Transverse colon (tissue), 4 donors: ENCODE results near the gene RABGGTA. TPM values are rescaled to one million over a fixed set of nuclear protein-coding genes. Genes with fewer than 3 reads are reported as not detected.

Experiments
- DNase-seq: peaks from one replicate; pipeline ENCODE4 v3.0.0-alpha.2; 2019
- H3K27ac ChIP-seq, 4 donors: fragments of 200-600 bp; sonication (generic); 2 replicates each; pipeline ENCODE4 v1.5.1; 2016 to 2018; ENCODE audit warnings: inconsistent platforms in 4 of 4
- H3K27me3 ChIP-seq: fragments of 200-600 bp; sonication (generic); 2 replicates; pipeline ENCODE4 v1.5.1; 2017; ENCODE audit warnings: inconsistent platforms
- H3K36me3 ChIP-seq, 4 donors: fragments of 200-600 bp; sonication (generic); 2 replicates each; pipeline ENCODE4 v1.5.1; 2017 to 2019; ENCODE audit warnings: inconsistent platforms in 4 of 4
- H3K4me1 ChIP-seq, 4 donors: fragments of 200-600 bp; sonication (generic); 2 replicates each; pipeline ENCODE4 v1.5.1; 2017 to 2020; ENCODE audit warnings: inconsistent platforms in 4 of 4
- H3K4me3 ChIP-seq, 4 donors: fragments of 200-600 bp; sonication (generic); 1 replicate in 1 of 4; 2 replicates in 3 of 4; pipeline versions ENCODE4 v1.5.1 to v1.6.1; 2017 to 2019; ENCODE audit warnings: inconsistent platforms in 4 of 4
- H3K9me3 ChIP-seq, 2 donors: fragments of 200-600 bp; sonication (generic); 2 replicates each; pipeline ENCODE4 v1.5.1; 2017 to 2019; ENCODE audit warnings: inconsistent platforms in 2 of 2
- EP300 ChIP-seq: sonication (generic); formaldehyde crosslinking; IDR thresholded peaks from one replicate; pipeline ENCODE4 v1.6.1; 2017; ENCODE audit warnings: antibody characterized with exemption, low read depth
- POLR2A ChIP-seq: fragments of 450-650 bp; IDR thresholded peaks from one replicate; pipeline ENCODE4 v1.6.1; 2016; ENCODE audit warnings: antibody characterized with exemption, mild to moderate bottlenecking, moderate library complexity
- POLR2AphosphoS5 ChIP-seq, 3 donors: sonication (generic); formaldehyde crosslinking; IDR thresholded peaks; one replicate each; pipeline ENCODE4 v1.6.1; 2016; ENCODE audit warnings: antibody characterized with exemption in 3 of 3
- WGBS, 2 donors: methylation state at CpG; one replicate each; pipeline ENCODE4 v1.1.5; 2018; ENCODE audit warnings: low coverage in 1 of 2; 5-methylcytosine and 5-hydroxymethylcytosine counted together
- in situ Hi-C, 4 donors: fragments of 200-750 bp; cut with MboI; loops; one replicate each; pipeline versions ENCODE4 v1.15.0 to v1.15.1; 2017; ENCODE audit warnings: low sequenced_read_pairs in 3 of 4, low pct_ligation_motif_present in 1 of 4, low pct_unique_long_range_greater_than_20kb in 1 of 4
- intact Hi-C: fragments of 100-400 bp; cut with DNase I; formaldehyde crosslinking; loops from one replicate; pipeline ENCODE4 v1.15.1; 2023; ENCODE audit warnings: low total_unique reads
- total RNA-seq, 4 donors: library from RNA; depleted of rRNA; stranded (reverse); fragments of >200 nt; gene quantifications; one replicate each; pipeline ENCODE4 v1.1.0, GENCODE V29; 2016
- TF ChIP-seq, protein P1 (sequence below), 5 experiments: fragments of 200-600 bp in 3 of 5; fragments of 450-650 bp in 2 of 5; sonication (generic) in 3 of 5; IDR thresholded peaks; 1 replicate in 2 of 5; 2 replicates in 3 of 5; pipeline ENCODE4 v1.5.1; 2016 to 2017; ENCODE audit warnings: antibody characterized with exemption in 5 of 5, inconsistent platforms in 3 of 5, mild to moderate bottlenecking in 2 of 5, moderate library complexity in 1 of 5

The RABGGTA gene
- total RNA-seq, 4 donors from 2014 or later = 47.3 to 227 (median 53.0) TPM

DNA sequence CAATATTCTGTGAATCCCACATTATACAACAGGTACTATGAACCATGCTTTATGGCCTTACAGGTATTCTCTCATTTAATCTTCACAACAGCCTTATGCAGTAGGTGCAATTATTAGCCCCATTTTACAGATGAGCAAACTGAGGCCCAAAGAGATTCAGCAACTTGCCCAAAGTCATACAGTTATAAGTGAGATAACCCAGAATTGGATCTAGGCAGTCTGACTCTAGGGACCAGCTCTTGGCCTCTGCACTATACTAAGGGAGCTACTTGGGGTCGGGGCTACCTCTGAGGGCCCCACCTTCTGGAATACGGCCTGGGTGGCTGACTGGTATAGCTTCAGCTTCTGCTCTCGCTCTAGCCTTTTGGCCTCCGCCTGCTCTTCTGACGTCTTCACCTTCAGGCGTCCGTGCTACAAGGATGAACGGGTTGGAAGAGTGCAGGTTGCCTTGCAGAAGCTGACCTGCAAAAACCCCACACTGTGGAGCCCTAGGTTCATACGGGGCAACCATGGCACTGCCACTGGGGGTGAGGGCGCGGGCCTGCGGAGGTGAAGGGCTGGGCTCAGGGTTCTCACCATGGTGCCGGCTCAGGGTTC, 762 bp downstream of the RABGGTA start:
- peak overlapping the region; percentile 76 to 92 (median 86) for H3K4me3 ChIP-seq
- no peaks in the 10 kb centered on the region for H3K9me3 ChIP-seq
- WGBS, 2 donors = 16% methylated on average over 9 of the region's 13 CpGs; no CpG with 5 or more reads in 1 of the 2 donors
- no peak for DNase-seq
- peaks cover 0 to 18% (median 0%) of the 10 kb centered on the region in 4 donors for H3K36me3 ChIP-seq
- TF ChIP-seq EP300 (no peak), POLR2A (no peak), POLR2AphosphoS5 (IDR thresholded peaks at IDR 0.05) (no peak)
- TF ChIP-seq, protein P1, sequence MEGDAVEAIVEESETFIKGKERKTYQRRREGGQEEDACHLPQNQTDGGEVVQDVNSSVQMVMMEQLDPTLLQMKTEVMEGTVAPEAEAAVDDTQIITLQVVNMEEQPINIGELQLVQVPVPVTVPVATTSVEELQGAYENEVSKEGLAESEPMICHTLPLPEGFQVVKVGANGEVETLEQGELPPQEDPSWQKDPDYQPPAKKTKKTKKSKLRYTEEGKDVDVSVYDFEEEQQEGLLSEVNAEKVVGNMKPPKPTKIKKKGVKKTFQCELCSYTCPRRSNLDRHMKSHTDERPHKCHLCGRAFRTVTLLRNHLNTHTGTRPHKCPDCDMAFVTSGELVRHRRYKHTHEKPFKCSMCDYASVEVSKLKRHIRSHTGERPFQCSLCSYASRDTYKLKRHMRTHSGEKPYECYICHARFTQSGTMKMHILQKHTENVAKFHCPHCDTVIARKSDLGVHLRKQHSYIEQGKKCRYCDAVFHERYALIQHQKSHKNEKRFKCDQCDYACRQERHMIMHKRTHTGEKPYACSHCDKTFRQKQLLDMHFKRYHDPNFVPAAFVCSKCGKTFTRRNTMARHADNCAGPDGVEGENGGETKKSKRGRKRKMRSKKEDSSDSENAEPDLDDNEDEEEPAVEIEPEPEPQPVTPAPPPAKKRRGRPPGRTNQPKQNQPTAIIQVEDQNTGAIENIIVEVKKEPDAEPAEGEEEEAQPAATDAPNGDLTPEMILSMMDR (IDR thresholded peaks at IDR 0.05) = no peak
- H3K27me3 ChIP-seq = no peaks in the 10 kb centered on the region
- in situ Hi-C loops (no loop called here), intact Hi-C loops (no loop called here)
- peak overlapping the region; percentile 93 to 98 (median 97) for H3K27ac ChIP-seq
- peaks cover 0 to 15% (median 2%) of the 10 kb centered on the region in 4 donors for H3K4me1 ChIP-seq

DNA sequence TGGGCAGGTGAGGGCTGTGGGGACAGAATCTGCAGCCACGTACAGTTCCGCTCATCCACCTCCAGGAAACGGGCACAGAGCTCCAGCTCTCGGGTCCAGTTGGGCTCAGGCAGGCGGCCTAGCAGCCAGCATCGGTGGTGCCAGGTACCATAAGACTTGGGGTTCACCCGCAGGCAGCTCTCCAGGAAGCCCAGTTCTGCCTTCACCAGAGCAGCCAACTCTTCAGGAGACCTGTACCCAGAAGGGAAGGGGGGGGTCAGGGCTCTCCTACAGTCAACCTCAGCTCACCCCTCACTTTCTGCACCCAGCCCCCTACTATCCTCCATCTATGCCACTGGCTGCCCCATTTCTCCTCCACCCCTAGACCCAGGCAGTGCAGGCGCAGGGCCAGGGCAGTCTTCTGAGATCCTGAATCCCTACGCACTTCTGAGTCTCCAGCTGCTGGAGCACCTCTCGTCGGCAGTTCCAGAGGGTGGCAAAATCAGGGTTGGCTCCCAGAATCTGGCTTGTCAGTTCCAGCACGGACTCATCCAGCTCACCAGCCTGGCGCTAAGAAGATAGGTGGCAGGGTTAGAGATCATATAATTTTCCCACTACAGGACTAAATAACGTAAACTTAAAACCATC, 1.4 kb downstream of the RABGGTA start:
- peaks cover 0 to 18% (median 0%) of the 10 kb centered on the region in 4 donors for H3K36me3 ChIP-seq
- no peaks in the 10 kb centered on the region for H3K9me3 ChIP-seq
- 100% methylated on average over 11 of the region's 14 CpGs; no CpG with 5 or more reads in 1 of the 2 donors for WGBS, 2 donors
- no peaks in the 10 kb centered on the region for H3K27me3 ChIP-seq
- peaks cover 0 to 15% (median 2%) of the 10 kb centered on the region in 4 donors for H3K4me1 ChIP-seq
- intact Hi-C loops (no loop called here), in situ Hi-C loops (no loop called here)
- no peak for DNase-seq
- no peak overlapping the region for H3K27ac ChIP-seq
- no peak overlapping the region for H3K4me3 ChIP-seq
- TF ChIP-seq POLR2AphosphoS5 (IDR thresholded peaks at IDR 0.05) = no peak
- no peak for TF ChIP-seq POLR2A
- TF ChIP-seq EP300 = no peak
- TF ChIP-seq, protein P1 (IDR thresholded peaks at IDR 0.05) = no peak

DNA sequence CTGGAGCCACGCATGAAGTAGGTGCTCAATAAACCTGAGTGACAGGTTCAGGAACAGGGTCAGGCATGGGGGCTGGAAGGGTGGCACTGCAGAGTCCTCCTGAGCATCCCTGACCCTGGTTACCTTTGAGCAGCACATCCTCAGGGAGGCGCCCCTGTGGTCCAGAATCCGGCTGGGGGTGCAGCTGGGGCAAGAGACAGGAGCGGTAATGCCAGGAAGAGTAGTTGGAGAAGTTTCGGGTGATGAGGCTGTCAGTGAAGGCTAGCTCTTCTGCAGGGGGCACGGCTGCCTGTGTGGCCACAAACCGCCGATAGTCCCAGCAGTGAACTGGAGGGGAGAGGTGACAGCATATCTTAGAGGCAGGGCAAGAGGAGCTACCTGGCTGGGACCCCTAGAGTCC, 2.0 kb downstream of the RABGGTA start:
- Histone ChIP-seq H3K27ac (no peak overlapping the region), H3K4me1 (peaks cover 0 to 15% (median 2%) of the 10 kb centered on the region in 4 donors), H3K36me3 (peaks cover 0 to 18% (median 0%) of the 10 kb centered on the region in 4 donors), H3K9me3 (no peaks in the 10 kb centered on the region), H3K4me3 (no peak overlapping the region), H3K27me3 (no peaks in the 10 kb centered on the region)
- in situ Hi-C loops (no loop called here), intact Hi-C loops (no loop called here)
- TF ChIP-seq POLR2A (no peak), POLR2AphosphoS5 (IDR thresholded peaks at IDR 0.05) (no peak), EP300 (no peak)
- TF ChIP-seq, protein P1 (IDR thresholded peaks at IDR 0.05) = no peak
- DNase-seq = no peak
- WGBS, 2 donors = 85 to 89% methylated on average over 4 to 8 of the region's 8 CpGs

DNA sequence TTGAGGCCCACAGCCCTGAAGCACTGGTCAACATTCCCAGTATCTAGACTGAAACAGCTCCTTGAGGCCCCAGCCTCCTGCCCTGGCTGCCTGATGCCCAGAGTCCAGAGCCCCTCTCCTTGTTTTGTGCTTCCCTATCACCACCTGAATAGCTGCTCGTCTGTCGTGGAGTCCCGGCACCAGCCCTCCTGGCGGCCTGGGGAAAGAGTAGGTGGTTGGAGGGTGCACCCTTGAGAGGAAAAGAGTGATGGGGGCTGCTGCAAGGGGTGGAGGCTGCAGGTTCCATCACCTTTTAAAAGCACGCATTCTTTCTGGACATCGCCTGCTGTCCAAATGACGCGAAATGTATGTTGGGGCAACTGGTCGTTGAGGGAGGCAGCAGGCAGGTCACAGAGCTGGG, 3.2 kb downstream of the RABGGTA start:
- WGBS, 2 donors = 92 to 93% methylated on average over 7 to 9 of the region's 9 CpGs
- DNase-seq = no peak
- H3K9me3 ChIP-seq = no peaks in the 10 kb centered on the region
- H3K4me1 ChIP-seq = peaks cover 0 to 15% (median 2%) of the 10 kb centered on the region in 4 donors
- H3K27me3 ChIP-seq = no peaks in the 10 kb centered on the region
- peaks cover 0 to 18% (median 0%) of the 10 kb centered on the region in 4 donors for H3K36me3 ChIP-seq
- in situ Hi-C loops = no loop called here
- no peak overlapping the region for H3K27ac ChIP-seq
- H3K4me3 ChIP-seq = no peak overlapping the region
- TF ChIP-seq EP300 (no peak), POLR2A (no peak), POLR2AphosphoS5 (IDR thresholded peaks at IDR 0.05) (no peak)
- TF ChIP-seq, protein P1 (IDR thresholded peaks at IDR 0.05) = no peak
- intact Hi-C loops = no loop called here
